MM.1S (cell line): ENCODE results near the gene CTNND1.

ENCODE experiments used
- DNase-seq: peaks from one replicate; pipeline ENCODE4 v3.0.0-alpha.2; 2015
- H2AFZ ChIP-seq: fragments of 300-600 bp; sonication (generic); 2 replicates; pipeline ENCODE4 v1.6.0; 2016; ENCODE audit warnings: antibody characterized with exemption, low read length
- H3F3A ChIP-seq: fragments of 300-600 bp; sonication (generic); 2 replicates; pipeline ENCODE4 v1.6.1; 2016; ENCODE audit warnings: mild to moderate bottlenecking, antibody characterized with exemption, low read length, moderate library complexity, mixed read lengths; ENCODE audit not compliant: insufficient read depth
- H3K27ac ChIP-seq: fragments of 300-600 bp; sonication (generic); 2 replicates; pipeline ENCODE4 v1.5.1; 2016; ENCODE audit warnings: mild to moderate bottlenecking, low read length
- H3K27me3 ChIP-seq: fragments of 300-600 bp; sonication (generic); replicated peaks from 2 replicates; pipeline ENCODE4 v1.6.0; 2016; ENCODE audit warnings: low read length; ENCODE audit not compliant: insufficient read depth
- H3K36me3 ChIP-seq: fragments of 300-600 bp; sonication (generic); replicated peaks from 2 replicates; pipeline ENCODE4 v1.6.1; 2016; ENCODE audit warnings: mild to moderate bottlenecking, low read length, mixed read lengths; ENCODE audit not compliant: insufficient read depth
- H3K4me1 ChIP-seq: fragments of 300-600 bp; sonication (generic); 2 replicates; pipeline ENCODE4 v1.6.1; 2016; ENCODE audit warnings: low read length, mixed read lengths
- H3K4me2 ChIP-seq: fragments of 300-600 bp; sonication (generic); 2 replicates; pipeline ENCODE4 v1.6.0; 2016; ENCODE audit warnings: low read depth, low read length
- H3K4me3 ChIP-seq: fragments of 300-600 bp; sonication (generic); 2 replicates; pipeline ENCODE4 v1.5.1; 2016; ENCODE audit warnings: low read length, mixed read lengths
- H3K79me2 ChIP-seq: fragments of 300-600 bp; sonication (generic); 2 replicates; pipeline ENCODE4 v1.6.1; 2016; ENCODE audit warnings: mixed run types, low read length, mixed read lengths
- H3K9ac ChIP-seq: fragments of 300-600 bp; sonication (generic); 2 replicates; pipeline ENCODE4 v1.6.1; 2016; ENCODE audit warnings: low read length, mixed read lengths
- H3K9me2 ChIP-seq: fragments of 300-600 bp; sonication (generic); replicated peaks from 2 replicates; pipeline ENCODE4 v1.6.1; 2016; ENCODE audit warnings: mild to moderate bottlenecking, low read length, mixed read lengths; ENCODE audit not compliant: insufficient read depth
- H3K9me3 ChIP-seq: fragments of 300-600 bp; sonication (generic); replicated peaks from 2 replicates; pipeline ENCODE4 v1.6.1; 2016; ENCODE audit warnings: mild to moderate bottlenecking, low read length, mixed read lengths; ENCODE audit not compliant: insufficient read depth
- H4K20me1 ChIP-seq: fragments of 300-600 bp; sonication (generic); 2 replicates; pipeline ENCODE4 v1.6.1; 2016; ENCODE audit warnings: mild to moderate bottlenecking, low read length, moderate library complexity, mixed read lengths; ENCODE audit not compliant: insufficient read depth
- EZH2 ChIP-seq: fragments of 300-600 bp; sonication (generic); optimal IDR thresholded peaks from 2 replicates; pipeline ENCODE3; 2017; ENCODE audit warnings: low read depth, mild to moderate bottlenecking, antibody characterized with exemption, low read length, mixed read lengths
- EZH2phosphoT487 ChIP-seq: fragments of 300-600 bp; sonication (generic); IDR thresholded peaks from 2 replicates; pipeline ENCODE4 v1.6.1; 2018; ENCODE audit warnings: antibody characterized with exemption, low read length
- TF ChIP-seq, protein P1 (sequence below): fragments of 300-600 bp; sonication (generic); IDR thresholded peaks from 2 replicates; pipeline ENCODE4 v1.5.1; 2016; ENCODE audit warnings: antibody characterized with exemption, low read length, mixed read lengths

CTNND1 gene

DNA sequence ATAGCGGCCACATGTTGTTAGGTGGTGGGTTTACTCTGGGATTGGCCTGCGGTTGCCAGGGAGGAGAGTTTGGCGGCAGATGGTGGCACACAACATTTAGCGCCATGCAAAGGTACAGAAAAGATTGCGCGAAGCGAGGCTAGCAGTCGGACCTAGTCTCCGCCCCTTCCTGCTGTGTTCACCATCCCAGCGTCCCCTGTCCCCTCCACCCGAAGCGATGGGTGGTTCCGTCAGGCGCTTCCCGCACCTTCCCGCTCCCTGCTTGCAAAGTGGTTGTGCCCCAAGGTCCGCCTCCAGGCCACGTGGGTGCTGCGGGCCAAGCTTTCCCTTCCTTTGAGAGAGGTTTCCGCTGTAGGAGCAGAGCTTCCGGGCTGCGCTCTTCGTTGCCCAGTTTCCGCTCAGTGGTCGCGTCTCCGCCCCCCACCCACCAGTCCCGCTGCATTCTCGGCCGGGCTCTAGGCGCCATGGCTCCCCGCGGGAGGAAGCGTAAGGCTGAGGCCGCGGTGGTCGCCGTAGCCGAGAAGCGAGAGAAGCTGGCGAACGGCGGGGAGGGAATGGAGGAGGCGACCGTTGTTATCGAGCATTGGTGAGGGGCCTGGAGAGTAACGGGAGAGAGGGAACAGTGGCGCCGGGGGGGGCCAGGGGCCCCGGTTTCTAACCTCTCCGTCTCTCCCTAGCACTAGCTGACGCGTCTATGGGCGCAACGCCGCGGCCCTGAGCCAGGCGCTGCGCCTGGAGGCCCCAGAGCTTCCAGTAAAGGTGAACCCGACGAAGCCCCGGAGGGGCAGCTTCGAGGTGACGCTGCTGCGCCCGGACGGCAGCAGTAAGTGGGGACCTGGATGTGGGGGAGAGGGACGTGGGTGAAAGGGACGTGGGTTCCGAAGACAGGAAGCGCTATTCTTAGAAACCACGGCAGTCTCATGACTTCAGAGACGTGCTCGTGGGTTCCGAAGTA is 20.2 kb upstream of the CTNND1 start, which contains the start of gene SELENOH:
SELENOH (plus strand) TSS at position 360 of the 955 bp plus-strand sequence; CDS start at position 465, 105 bp downstream.
- peaks cover 4% of the 10 kb centered on the region for H3K36me3 ChIP-seq
- peak; percentile 96 for DNase-seq
- H3K4me2 ChIP-seq = peak within 1 kb of the TSS; percentile 89
- TF ChIP-seq, protein P1, sequence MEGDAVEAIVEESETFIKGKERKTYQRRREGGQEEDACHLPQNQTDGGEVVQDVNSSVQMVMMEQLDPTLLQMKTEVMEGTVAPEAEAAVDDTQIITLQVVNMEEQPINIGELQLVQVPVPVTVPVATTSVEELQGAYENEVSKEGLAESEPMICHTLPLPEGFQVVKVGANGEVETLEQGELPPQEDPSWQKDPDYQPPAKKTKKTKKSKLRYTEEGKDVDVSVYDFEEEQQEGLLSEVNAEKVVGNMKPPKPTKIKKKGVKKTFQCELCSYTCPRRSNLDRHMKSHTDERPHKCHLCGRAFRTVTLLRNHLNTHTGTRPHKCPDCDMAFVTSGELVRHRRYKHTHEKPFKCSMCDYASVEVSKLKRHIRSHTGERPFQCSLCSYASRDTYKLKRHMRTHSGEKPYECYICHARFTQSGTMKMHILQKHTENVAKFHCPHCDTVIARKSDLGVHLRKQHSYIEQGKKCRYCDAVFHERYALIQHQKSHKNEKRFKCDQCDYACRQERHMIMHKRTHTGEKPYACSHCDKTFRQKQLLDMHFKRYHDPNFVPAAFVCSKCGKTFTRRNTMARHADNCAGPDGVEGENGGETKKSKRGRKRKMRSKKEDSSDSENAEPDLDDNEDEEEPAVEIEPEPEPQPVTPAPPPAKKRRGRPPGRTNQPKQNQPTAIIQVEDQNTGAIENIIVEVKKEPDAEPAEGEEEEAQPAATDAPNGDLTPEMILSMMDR = no peak
- TF ChIP-seq EZH2phosphoT487 = no peak
- TF ChIP-seq EZH2 = no peak
- peak within 1 kb of the TSS; percentile 55 for H2AFZ ChIP-seq
- no peaks in the 10 kb centered on the region for H3K9me2 ChIP-seq
- peak within 1 kb of the TSS; percentile 84 for H3K4me3 ChIP-seq
- peaks cover 47% of the 10 kb centered on the region for H3K79me2 ChIP-seq
- peak within 1 kb of the TSS; percentile 70 for H3K27ac ChIP-seq
- peak within 1 kb of the TSS; percentile 92 for H3K9ac ChIP-seq
- 0 out of 2 replicates have a peak, but pooled peaks cover 5% of the 10 kb centered on the region for H3K4me1 ChIP-seq
- no peaks in the 10 kb centered on the region for H4K20me1 ChIP-seq
- H3K27me3 ChIP-seq = no peaks in the 10 kb centered on the region
- no peaks in the 10 kb centered on the region for H3K9me3 ChIP-seq
- H3F3A ChIP-seq = peaks cover 6% of the 10 kb centered on the region

DNA sequence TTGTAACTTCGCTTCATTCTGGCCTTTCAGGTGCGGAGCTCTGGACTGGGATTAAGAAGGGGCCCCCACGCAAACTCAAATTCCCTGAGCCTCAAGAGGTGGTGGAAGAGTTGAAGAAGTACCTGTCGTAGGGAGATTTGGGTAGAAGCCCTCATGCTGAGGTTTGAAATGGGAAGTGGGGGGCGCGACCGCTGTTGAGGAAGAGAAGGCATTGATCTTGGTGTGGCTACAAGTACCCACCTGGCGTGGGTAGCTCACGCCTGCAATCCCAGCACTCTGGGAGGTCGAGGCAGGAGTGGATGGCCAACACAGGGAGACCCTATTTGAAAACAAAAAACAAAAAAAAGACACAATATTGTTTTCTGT is 19.5 kb upstream of the CTNND1 start:
- Histone ChIP-seq H4K20me1 (no peaks in the 10 kb centered on the region), H3K9ac (peak overlapping the region; percentile 92), H3K79me2 (peaks cover 40% of the 10 kb centered on the region), H3K36me3 (peaks cover 4% of the 10 kb centered on the region), H3K4me1 (0 out of 2 replicates have a peak, but pooled peaks cover 5% of the 10 kb centered on the region), H3K4me3 (peak overlapping the region; percentile 84), H3F3A (peaks cover 6% of the 10 kb centered on the region), H3K4me2 (peak overlapping the region; percentile 89), H3K27ac (peak overlapping the region; percentile 70; the same call in 1 of the 2 replicates), H3K9me2 (no peaks in the 10 kb centered on the region), H3K27me3 (no peaks in the 10 kb centered on the region), H3K9me3 (no peaks in the 10 kb centered on the region), H2AFZ (peak overlapping the region; percentile 55)
- DNase-seq = no peak
- no peak for TF ChIP-seq EZH2phosphoT487
- no peak for TF ChIP-seq EZH2
- TF ChIP-seq, protein P1 = no peak

DNA sequence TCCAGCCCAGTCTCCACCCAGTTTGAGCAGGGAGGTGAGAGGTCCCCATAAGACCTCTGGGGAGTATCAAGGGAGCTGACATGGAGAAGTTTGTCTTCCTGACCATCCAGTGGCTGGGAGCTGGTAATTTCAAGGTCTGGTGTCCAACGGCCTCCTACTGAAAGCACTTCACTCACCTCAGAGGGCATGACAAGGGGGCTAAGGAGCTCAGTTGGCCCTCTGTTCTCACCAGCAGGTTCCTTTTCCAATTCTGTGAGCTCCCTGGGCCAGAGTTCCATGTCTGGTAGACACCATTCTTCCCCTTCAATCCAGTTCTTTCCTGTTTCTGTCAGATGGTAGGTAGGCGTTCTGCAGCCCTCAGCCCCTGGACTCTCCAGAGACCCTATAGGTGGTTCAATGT is 17.2 kb upstream of the CTNND1 start:
- H3K9me2 ChIP-seq = no peaks in the 10 kb centered on the region
- H3K9ac ChIP-seq = no peak overlapping the region
- no peaks in the 10 kb centered on the region for H3K27me3 ChIP-seq
- no peak overlapping the region for H3K27ac ChIP-seq
- H3K9me3 ChIP-seq = no peaks in the 10 kb centered on the region
- 0 out of 2 replicates have a peak, but pooled peaks cover 5% of the 10 kb centered on the region for H3K4me1 ChIP-seq
- no peak for DNase-seq
- H4K20me1 ChIP-seq = no peaks in the 10 kb centered on the region
- H3K36me3 ChIP-seq = peaks cover 4% of the 10 kb centered on the region; the same call in 1 of the 2 replicates
- H3K4me3 ChIP-seq = no peak overlapping the region
- H3F3A ChIP-seq = peaks cover 6% of the 10 kb centered on the region; the same call in 1 of the 2 replicates
- TF ChIP-seq EZH2phosphoT487 = no peak
- TF ChIP-seq EZH2 = no peak
- TF ChIP-seq, protein P1 = no peak
- no peak overlapping the region for H2AFZ ChIP-seq
- no peak overlapping the region for H3K4me2 ChIP-seq
- H3K79me2 ChIP-seq = peaks cover 26% of the 10 kb centered on the region
